HG02623 (cell line): Measurements from ENCODE around the gene RBM47.

Experiments used
- ATAC-seq: cut with Tn5 transposase; IDR thresholded peaks from one replicate; pipeline ENCODE4 v1.9.1; 2021; ENCODE audit warnings: moderate library complexity; ENCODE audit not compliant: unreplicated experiment

Gene RBM47

DNA sequence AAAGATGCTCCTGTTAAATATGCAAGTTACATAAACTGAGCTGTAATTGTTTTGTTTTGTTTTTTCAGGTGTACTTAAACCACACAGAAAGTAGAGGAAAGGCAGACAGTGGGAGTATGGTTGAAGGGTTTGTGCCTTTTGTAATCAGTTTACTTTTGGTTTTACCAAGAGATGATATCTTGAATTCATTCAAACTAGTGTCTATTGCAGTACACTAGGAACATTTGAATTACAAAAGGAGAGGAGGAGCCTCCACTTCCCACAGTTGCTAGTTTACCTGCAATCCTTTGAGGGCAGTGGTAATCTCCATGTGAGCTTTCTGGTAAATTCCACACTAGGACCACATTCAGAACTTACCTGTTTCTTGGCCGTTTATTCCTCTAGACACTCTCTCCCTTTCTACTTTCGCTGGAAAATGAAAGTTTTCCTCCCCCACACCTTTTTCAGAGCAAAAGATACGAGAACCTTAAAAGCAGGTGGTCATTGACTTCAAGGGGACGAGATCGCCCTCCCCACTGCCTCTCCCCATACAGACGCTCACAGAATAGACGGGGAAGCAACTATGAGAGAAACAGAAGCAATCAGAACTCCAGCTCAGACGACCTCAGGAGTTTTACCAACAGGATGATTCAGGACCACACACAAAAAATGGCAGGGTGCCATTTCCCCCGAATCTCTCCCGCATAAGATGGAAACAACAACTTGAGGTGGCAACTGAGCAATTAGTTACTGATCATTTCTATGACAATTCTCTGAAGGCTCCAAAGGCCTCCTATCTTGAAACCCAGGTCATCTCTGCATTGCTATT lies 3.3 kb downstream of the RBM47 start:
- no peak for ATAC-seq

DNA sequence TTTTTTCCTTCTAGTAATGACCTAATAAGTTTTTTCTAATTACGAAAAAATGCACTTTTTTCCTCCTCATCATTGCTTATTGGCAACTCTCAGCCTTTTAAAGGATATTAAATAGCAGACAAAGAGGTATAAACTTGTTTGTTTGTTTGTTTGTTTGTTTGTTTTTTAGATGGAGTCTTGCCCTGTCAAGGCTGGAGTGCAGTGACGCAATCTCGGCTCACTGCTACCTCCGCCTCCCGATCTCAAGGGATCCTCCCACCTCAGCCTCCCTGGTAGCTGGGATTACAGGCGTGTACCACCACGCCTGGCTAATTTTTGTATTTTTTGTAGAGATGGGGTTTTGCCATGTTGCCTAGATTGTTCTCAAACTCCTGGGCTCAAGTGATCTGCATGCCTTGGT lies 6.0 kb downstream of the RBM47 start:
- ATAC-seq, result no peak

- peak; percentile 30 for ATAC-seq
Observed at GRCh38 chr4:40622913-40623312, 6.8 kb downstream of the RBM47 start.

DNA sequence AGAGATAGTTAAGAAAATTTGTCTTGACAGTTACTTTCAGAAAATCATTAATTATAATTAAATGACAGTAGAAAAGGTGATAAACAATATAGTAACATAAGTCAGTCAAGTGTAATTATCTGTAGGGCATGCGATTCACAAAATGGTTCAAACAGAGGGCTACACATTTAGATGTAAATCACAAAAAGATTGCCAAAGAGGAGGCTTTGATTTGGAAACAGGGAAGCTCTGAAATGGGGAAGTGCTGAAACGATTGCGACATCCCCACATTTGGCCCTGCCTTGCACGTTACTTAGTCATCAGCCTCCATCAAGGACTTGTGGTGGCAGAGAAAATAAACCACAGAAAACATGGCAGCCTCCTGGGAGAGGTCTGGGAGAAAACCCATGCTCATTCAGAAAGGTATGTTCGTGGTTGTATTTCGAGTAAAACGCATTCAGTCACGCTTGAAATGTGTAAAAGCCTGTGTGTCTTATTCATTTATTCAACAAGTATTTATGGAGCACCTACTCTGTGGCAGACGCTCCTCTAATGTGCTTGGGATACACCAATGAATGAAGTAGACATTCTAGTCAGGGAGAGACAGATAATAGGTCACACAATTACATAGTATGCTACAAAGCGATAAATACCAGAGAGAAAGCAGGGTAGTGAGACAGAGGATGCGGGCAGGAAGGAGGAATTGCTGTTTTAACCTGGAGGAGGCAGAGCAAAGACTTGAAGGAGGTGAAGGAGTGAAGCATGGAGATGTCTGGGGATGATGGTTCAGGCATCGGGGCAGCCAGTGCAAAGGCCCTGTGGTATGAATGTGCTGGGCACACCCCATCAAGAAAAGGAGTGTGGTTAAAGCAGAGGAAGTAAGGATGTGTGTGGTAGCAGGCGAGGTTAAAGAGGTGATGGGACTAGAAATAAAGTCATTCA lies 7.8 kb downstream of the RBM47 start:
- peak; percentile 58 for ATAC-seq

DNA sequence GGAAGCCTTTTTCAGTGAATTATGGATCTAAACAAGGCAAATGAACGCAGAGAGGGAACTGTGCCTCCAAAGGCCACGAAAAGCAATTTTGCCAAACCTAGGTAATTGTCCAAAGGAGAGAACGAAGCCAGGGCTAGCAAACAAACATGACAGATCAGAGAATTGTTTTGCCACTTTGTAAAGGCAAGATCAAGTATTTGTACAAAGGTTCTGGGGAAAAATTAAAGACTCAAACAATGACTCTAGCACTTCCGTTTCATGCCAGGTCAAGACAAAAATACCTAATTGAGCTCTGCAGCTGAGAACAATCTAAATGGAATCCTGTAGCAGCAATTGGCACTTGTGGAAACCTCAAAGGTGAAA lies 8.5 kb downstream of the RBM47 start:
- ATAC-seq, result no peak

DNA sequence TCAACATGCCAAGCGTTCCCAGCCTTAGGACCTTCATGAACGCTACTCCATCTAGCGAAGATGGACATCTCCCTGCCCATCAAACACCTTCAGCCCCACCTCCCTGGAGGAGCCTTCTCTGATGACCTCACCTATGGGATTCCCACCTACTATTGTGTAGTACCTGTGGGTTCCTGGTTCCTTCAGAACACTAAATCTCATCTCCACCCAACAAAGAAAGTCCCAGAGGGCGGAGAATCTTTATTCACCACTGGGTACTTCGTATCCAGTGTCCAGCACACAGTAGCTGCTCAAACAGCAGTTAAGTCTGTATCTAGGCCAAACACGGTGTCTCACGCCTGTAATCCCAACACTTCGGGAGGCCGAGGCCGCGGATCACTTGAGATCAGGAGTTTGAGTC lies 10.1 kb downstream of the RBM47 start:
- ATAC-seq, result no peak

DNA sequence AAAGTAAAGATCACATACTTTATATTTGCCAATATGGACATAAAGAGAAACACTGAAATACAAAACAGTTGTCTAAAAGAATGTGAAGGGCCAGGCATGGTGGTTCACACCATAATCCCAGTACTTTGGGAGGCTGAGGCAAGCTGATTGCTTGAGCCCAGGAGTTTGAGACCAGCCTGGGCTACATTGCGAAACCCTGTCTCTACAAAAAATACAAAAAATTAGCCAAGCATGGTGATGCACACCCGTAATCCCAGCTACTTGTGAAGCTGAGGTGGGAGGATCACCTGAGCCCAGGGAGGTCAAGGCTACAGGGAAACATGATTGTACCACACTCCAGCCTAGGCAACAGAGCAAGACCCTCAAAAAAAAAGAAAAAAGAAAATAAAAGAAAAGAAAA lies 11.8 kb downstream of the RBM47 start:
- ATAC-seq, result no peak

GRCh38 chr4:40614031-40614430 lies 15.6 kb downstream of the RBM47 start:
- no peak for ATAC-seq

GRCh38 chr4:40613456-40613855 lies 16.2 kb downstream of the RBM47 start:
- ATAC-seq, result no peak

DNA sequence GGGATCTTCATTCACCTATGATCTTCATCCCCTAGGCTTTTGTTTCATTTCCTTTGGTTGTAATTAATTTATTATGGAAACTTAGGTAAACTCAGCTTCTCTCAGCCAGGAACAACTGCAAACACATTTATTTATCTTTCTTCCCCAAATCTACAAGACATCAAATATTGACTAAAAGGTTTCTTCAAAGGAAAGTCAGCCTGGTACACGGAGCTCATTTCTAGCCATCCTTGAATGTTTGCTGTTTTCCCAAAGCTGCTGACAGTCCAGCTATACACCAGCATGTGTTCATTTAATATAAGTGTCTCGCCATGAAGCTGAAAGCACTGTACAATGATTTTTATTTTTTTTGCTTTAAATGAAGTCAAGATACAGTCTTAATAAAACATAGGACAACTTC lies 16.8 kb downstream of the RBM47 start:
- ATAC-seq, result no peak

DNA sequence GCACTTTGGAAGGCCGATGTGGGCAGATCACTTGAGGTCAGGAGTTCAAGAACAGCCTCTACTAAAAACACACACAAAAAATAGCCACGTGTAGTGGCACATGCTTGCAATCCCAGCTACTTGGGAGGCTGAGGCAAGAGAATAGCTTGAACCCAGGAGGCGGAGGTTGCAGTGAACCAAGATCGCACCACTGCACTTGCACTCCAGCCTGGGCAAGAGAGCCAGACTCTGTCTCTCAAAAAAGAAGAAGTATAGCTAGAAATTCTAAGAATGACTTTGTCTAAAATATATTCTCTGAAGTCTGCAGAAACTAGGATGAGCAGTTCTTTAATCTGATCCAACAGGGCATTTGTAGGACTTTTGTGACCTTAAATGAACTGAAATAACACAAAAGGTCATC lies 17.4 kb downstream of the RBM47 start:
- ATAC-seq, result no peak

DNA sequence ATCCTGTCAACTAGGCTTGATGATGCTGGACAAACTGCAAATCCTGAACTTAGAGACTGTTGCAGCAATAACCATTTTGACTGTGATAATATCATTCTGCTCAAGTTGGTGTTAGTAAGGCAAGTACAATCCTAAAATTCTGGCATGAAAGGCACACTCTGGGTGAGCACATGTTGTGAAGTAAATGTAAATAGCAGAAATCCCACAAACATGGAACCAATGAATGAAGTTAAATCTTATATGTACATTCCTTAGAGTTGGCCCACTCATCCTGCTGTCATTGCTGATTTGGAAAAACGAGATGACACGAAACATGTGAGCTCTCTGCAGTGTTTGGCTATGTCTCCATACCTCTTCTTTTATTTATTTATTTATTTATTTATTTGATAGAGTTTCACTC lies 21.0 kb downstream of the RBM47 start:
- no peak for ATAC-seq

DNA sequence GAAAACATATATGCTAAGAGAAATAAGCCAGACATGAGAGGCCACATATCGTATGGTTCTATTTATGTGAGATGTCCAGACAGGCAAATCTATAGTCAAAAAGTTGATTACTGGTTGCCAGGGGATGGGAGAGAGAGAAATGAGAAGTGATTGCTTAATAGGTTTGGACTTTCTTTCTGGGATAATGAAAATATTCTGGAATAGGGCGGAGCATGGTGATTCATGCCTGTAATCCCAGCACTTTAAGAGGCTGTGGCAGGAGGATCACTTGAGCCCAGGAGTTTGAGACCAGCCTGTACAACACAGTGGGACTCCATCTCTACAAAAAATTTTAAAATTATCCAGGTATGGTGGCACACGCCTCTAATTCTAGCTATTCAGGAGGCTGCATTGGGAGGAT lies 22.4 kb downstream of the RBM47 start:
- no peak for ATAC-seq

GRCh38 chr4:40606239-40606767 lies 23.4 kb downstream of the RBM47 start:
- no peak for ATAC-seq

GRCh38 chr4:40603281-40603680 lies 26.4 kb downstream of the RBM47 start:
- no peak for ATAC-seq

- ATAC-seq, result no peak
Observed at GRCh38 chr4:40601641-40602040, 28.0 kb downstream of the RBM47 start.

- ATAC-seq, result no peak
Observed at GRCh38 chr4:40600850-40601249, 28.8 kb downstream of the RBM47 start.

DNA sequence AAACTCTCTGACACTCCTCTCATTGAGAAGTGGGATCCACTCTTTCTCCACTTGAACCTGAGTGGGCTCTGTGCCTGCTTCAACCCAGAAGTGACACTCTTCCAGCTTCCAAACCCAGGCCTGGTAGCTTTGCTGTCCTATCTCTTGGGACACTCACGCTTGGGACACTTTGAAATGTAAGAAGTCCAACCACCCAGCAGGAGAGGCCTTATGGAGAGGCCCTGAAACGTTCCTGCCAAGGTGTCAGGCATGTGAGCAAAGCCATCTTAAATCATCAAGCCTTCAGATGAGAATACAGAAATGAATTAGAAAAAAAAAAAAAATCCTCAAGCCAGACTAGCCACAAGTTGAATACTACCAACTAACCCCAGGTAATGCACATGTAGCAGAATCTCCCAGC lies 30.2 kb downstream of the RBM47 start:
- no peak for ATAC-seq

- no peak for ATAC-seq
Observed at GRCh38 chr4:40596522-40596921, 33.1 kb downstream of the RBM47 start.

DNA sequence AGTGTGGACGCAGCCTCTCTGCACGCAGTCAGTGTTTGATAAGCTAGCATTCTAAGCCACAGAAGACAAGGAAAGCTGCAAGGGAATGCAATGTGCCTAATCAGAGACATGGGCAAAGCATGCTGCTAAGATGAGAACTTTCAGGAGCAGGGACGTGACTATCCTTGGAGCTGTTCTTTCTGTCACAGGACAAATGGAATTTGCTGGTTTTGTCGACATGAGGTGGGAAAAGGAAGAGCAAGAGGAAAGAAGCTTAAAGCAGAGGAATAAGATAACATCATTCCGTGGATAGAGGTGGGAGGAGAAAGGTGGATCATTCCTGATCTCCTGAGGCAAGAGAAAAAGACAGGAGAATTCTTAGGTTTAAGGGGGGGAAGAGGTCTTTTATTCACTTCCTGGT lies 33.7 kb downstream of the RBM47 start:
- ATAC-seq, result no peak

DNA sequence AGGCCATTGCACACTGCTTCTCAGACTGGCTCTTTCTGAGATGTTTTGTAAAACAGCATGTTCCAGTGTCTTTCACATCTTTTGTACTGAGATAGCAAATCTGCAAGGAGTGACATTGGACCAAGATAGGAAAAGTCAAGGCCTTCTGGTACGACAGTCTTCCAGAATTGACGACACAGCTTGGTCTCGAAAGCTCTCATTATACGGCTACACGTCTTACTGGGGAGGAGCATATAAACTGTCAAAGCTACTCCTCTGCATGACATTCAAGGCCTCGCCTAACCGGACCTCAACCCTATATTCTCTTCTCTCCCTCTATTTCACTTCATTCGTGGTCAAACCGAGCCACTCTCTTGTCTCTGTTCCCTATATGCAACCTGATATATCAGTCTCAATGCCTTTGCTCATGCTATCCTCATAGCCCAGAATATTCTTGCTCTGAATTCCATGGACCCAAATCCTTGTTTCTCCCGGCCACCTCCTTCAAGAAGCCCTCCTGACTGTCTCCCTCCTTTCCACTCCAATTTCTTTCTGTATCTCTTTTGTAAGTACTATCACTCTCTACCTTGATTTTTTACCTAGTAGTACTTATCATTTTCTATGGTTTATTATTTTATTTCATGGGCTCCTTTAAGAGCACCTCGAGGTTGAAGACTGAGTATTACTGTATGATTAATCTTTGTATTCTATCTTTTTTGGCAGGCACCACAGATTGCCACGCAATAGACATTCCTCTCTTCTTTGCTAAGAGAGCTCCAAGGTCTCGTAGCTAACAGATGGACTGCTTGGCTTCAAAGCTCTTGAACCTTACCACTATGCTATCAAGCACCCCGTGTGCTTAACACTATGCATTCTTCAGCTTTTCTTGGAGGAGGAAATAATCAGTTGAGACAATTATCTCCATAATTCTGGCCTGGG lies 35.1 kb downstream of the RBM47 start:
- no peak for ATAC-seq
